SK-N-MC (cell line): Measurements from ENCODE around the gene REC8.

ENCODE experiments used
- EZH2 ChIP-seq: fragments of 200-600 bp; sonication (generic); IDR thresholded peaks from one replicate; pipeline ENCODE4 v1.6.1; 2017; ENCODE audit warnings: antibody characterized with exemption
- POLR2AphosphoS5 ChIP-seq: IDR thresholded peaks from 2 replicates; pipeline ENCODE4 v1.6.1; 2012; ENCODE audit warnings: mild to moderate bottlenecking, low read depth, low read length, borderline replicate concordance

DNA sequence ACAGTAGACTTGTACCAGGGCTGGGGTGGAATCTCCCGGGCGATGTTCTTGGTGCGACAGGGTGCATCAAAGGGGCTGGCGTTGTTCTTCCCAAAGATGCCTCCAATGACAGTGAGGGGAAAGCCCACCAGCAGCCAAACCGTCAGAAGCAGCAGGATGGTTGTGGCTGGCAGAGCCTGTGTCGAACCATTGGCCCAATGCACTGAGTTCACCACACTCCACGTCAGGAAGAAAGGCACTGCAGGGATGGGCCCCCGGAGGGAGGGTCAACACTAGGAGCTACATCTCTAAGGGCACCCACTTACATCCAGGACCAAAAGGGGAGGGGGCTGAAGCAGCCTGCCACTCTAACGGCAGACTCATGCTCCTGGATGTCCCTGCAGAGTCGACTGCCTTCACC, 18.5 kb downstream of the REC8 start:
- TF ChIP-seq POLR2AphosphoS5: no peak
- no peak for TF ChIP-seq EZH2
